HG03439 (cell line): ENCODE measurements around the gene IPO7.
"Not testable (repeated sequence)": the region's sequence is repeated elsewhere in the genome, so short reads cannot be mapped to it uniquely, and the experiment has no call there.

Experiments
- ATAC-seq: cut with Tn5 transposase; IDR thresholded peaks from one replicate; pipeline ENCODE4 v1.9.1; 2021; ENCODE audit warnings: mild to moderate bottlenecking, moderate library complexity; ENCODE audit not compliant: unreplicated experiment

IPO7 gene

GRCh38 chr11:9397746-9398680 is 13.6 kb downstream of the IPO7 start:
- no peak for ATAC-seq

GRCh38 chr11:9399466-9399865 is 15.0 kb downstream of the IPO7 start:
- no peak for ATAC-seq

- ATAC-seq = not testable (repeated sequence)
Observed at GRCh38 chr11:9401884-9402283, 17.4 kb downstream of the IPO7 start.

GRCh38 chr11:9428706-9429105 is 44.3 kb downstream of the IPO7 start:
- ATAC-seq = no peak

GRCh38 chr11:9438611-9439010 is 54.2 kb downstream of the IPO7 start:
- no peak for ATAC-seq

GRCh38 chr11:9446230-9446629 is 61.8 kb downstream of the IPO7 start:
- no peak for ATAC-seq

- no peak for ATAC-seq
Observed at GRCh38 chr11:9448576-9449352, 64.3 kb downstream of the IPO7 start.

- ATAC-seq = not testable (repeated sequence)
Observed at GRCh38 chr11:9452023-9452422, 67.6 kb downstream of the IPO7 start.

- no peak for ATAC-seq
Observed at GRCh38 chr11:9455722-9456121, 71.3 kb downstream of the IPO7 start.

- ATAC-seq = no peak
Observed at GRCh38 chr11:9459667-9460321, 75.3 kb downstream of the IPO7 start.

GRCh38 chr11:9460322-9461062 is 76.0 kb downstream of the IPO7 start, which contains the start of gene ZNF143:
ZNF143 (plus strand) TSS chr11:9461012; CDS start chr11:9471309, 10,297 bp downstream.
- ATAC-seq = peak; percentile 86

GRCh38 chr11:9461063-9461759 is 76.8 kb downstream of the IPO7 start:
- peak; percentile 47 for ATAC-seq

GRCh38 chr11:9461760-9462134 is 77.3 kb downstream of the IPO7 start:
- ATAC-seq = no peak

- ATAC-seq = no peak
Observed at GRCh38 chr11:9462172-9462799, 77.8 kb downstream of the IPO7 start.

GRCh38 chr11:9462806-9463537 is 78.5 kb downstream of the IPO7 start:
- ATAC-seq = no peak

GRCh38 chr11:9470765-9471164 is 86.3 kb downstream of the IPO7 start:
- ATAC-seq = no peak

- no peak for ATAC-seq
Observed at GRCh38 chr11:9473408-9473807, 89.0 kb downstream of the IPO7 start.

GRCh38 chr11:9479899-9480298 is 95.4 kb downstream of the IPO7 start:
- no peak for ATAC-seq
